Loucy (cell line): Measurements from ENCODE around the gene OLAH.

Experiments
- CTCF ChIP-seq: fragments of 200-600 bp; sonication (generic); conservative IDR thresholded peaks from 2 replicates; pipeline ENCODE4 v1.5.1; 2014; ENCODE audit warnings: mild to moderate bottlenecking, antibody characterized with exemption, low read length
- EZH2phosphoT487 ChIP-seq: fragments of 200-600 bp; IDR thresholded peaks from 2 replicates; pipeline ENCODE4 v1.6.1; 2018; ENCODE audit warnings: antibody characterized with exemption, mild to moderate bottlenecking, moderate library complexity, borderline replicate concordance

- TF ChIP-seq CTCF (no peak), EZH2phosphoT487 (no peak)
Measured at GRCh38 chr10:15113766-15114165, 70.0 kb downstream of the OLAH start.
